GM12865 (cell line): ENCODE results near the gene NOB1.
A peak's percentile ranks its signal among the peaks of the same experiment; 100 is the strongest.

Experiments
- DNase-seq: peaks from one replicate; pipeline ENCODE4 v3.0.0; 2010; ENCODE audit warnings: low read depth
- H3K4me3 ChIP-seq: 2 replicates; pipeline ENCODE4 v1.5.1; 2011; ENCODE audit warnings: mild to moderate bottlenecking, low read depth, low read length, control low read depth
- TF ChIP-seq, protein P1 (sequence below): IDR thresholded peaks from 2 replicates; pipeline ENCODE4 v1.5.1; 2011; ENCODE audit warnings: low read length, control low read depth, low read depth, inconsistent platforms; ENCODE audit not compliant: insufficient read depth; ENCODE audit errors: missing control alignments

The NOB1 gene

DNA sequence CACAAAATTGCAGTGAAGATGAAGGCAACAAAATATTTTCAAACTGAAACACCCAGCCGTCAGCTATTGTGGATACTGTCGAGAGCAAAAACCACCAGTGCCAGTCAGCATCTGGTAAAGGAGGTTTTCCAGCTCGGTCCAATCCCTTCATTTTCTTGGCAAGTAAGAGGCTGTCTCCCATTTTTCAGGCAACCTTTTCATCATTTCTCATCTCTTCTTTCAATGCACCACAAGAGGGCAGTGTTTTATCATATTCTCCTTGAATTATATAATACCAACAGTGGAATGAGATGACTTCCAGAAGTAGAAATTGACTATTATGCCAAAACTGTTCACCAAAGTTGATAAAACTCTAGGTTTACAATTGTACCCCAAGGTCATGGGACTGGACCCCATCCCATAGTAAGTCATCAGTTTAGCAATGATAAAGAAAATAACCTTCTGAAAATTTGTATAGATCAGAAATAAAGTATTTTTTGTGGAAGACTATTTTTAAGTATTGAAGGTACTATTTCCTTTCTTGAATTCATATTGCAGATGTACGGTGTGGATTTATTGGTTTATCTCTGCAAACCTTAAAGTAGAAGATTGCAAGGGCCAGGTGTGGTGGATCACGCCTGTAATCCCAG is 45.2 kb downstream of the NOB1 start:
- TF ChIP-seq, protein P1, sequence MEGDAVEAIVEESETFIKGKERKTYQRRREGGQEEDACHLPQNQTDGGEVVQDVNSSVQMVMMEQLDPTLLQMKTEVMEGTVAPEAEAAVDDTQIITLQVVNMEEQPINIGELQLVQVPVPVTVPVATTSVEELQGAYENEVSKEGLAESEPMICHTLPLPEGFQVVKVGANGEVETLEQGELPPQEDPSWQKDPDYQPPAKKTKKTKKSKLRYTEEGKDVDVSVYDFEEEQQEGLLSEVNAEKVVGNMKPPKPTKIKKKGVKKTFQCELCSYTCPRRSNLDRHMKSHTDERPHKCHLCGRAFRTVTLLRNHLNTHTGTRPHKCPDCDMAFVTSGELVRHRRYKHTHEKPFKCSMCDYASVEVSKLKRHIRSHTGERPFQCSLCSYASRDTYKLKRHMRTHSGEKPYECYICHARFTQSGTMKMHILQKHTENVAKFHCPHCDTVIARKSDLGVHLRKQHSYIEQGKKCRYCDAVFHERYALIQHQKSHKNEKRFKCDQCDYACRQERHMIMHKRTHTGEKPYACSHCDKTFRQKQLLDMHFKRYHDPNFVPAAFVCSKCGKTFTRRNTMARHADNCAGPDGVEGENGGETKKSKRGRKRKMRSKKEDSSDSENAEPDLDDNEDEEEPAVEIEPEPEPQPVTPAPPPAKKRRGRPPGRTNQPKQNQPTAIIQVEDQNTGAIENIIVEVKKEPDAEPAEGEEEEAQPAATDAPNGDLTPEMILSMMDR: peak; percentile 50
- H3K4me3 ChIP-seq: no peak overlapping the region
- peak; percentile 56 for DNase-seq

DNA sequence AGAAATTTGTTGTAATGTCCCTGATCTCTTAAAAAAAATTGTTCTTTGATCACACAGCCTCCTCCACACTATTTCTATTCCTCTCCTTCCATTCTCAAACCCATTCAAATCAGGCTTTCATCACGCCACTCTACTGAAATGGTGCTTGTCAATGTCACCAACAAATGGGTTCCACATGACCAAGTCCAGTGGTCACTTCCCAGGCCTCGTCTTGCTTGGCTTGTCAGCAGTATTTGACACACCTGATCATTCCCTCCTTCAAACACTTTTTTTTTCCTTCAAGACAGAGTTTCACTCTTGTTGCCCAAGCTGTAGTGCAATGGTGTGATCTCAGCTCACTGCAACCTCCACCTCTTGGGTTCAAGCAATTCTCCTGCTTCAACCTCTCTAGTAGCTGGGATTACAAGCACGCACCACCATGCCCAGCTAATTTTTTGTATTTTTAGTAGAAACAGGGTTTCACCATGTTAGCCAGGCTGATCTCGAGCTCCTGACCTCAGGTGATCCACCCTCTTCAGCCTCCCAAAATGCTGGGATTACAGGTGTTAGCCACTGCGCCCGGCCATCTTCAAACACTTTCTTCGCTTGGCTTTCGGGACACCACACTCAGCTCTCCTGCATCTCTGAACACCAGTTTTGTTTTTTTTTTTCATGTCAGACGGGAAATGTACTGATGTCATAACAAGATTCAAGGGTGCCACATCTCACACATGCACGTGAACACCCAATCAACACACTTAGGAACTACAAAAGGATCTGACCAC is 46.6 kb downstream of the NOB1 start:
- TF ChIP-seq, protein P1: no peak
- H3K4me3 ChIP-seq: no peak overlapping the region
- DNase-seq: no peak

DNA sequence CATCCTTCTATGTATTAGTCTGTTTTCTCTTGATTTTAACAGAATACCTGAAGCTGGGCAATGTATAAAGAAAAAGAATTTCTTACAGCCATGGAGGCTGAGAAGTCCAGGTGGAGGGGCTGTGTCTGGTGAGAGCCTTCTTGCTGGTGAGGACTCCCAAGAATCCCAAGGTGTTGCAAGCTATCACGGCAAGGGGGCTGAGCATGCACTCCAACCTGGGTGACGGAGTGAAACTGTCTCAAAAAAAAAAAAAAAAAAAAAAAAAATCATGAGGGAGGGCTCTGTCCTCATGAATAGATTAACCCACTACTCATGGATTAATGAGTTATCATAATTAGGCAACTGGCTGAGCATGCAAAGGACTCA is 47.8 kb downstream of the NOB1 start:
- TF ChIP-seq, protein P1: no peak
- no peak for DNase-seq
- H3K4me3 ChIP-seq: no peak overlapping the region

DNA sequence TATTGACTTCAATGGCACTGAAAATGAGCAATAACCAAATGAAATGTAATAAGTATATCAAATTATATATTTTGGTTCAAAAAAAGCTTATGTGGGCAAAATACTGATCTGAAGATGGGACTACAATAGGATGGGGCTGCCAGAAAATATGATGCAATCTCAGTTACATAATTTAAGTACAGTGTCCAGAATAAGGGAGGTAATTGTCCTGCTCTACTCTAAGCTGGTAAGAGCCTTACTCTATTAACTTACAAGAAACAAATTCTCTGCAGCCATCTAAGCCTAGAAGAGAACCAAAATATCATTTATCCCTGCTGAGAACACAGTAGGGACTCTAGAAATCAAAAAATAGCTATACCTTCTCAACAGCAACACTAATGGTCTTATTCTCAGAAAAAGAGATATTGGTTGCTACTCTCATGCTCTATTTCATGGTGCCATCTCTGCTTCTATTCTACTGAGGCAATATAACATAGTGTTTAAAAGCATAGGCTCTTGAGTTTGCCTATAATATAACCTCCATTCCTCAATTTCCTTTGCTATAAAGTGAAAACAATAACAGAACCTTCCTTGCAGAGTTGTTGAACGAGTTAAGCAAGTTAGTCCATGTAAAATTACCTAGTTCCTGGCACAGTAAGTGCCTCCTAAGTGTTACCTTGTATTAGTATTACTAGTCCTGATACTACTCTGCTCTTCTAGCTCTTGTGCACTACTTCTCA is 48.3 kb downstream of the NOB1 start:
- TF ChIP-seq, protein P1: no peak
- no peak for DNase-seq
- H3K4me3 ChIP-seq: no peak overlapping the region

DNA sequence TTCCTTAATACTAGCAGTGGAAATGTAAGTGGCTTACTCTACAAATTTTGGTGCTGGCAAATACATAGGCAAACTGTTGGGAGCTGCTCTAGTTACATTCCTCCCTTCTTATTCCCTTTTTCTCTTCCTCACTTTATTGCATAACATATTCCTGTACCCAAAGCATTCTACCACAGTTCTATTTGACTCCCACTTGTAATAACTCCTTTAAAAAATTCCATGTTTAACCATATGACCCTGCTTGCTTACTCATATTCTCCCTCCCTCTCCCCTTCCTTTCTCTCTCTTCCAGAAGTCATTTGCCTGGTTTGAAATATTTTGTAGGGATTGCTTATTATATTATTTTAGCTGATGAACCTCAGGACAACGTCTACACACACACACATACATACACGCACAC is 51.1 kb downstream of the NOB1 start:
- TF ChIP-seq, protein P1: no peak
- no peak overlapping the region for H3K4me3 ChIP-seq
- DNase-seq: no peak

DNA sequence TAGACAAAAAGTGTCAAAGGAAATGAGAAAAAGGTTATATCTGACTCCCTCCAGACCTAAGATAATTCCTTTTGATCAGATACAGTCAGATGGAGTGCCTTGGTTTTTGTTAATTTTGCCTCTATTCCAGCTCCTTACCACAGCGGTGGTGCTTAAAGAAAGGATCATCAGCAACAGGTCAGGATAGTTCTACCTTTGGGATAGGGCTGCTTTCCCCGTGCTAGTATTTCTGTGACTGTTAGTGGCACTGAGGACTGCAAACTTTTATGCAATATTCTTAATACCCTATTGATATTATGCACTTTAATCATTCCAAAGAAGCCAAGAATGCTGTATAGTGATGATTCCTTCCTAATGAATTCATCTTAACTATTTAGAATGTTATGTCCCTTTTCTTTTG is 52.9 kb downstream of the NOB1 start:
- no peak overlapping the region for H3K4me3 ChIP-seq
- TF ChIP-seq, protein P1: no peak
- no peak for DNase-seq

DNA sequence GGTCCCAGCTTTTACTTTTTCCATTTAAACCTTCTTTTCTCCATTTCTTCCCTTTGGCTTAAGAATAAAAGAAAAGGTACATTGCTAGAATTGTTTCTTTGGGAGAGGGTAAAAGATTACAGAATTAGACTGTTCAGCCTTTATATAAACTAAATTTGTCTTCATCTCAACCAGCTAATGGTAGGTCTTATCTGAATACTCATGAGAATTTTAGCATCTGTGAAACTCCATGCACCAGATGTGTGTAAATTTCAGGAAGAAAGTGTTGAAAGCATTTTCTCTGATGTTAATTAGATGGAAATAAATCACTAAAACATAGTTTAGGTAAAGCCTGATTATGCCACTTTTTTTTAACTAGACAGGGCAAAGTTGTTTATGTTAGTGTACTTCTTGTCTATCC is 53.3 kb downstream of the NOB1 start:
- DNase-seq: no peak
- H3K4me3 ChIP-seq: no peak overlapping the region
- TF ChIP-seq, protein P1: no peak
